Measurements from ENCODE around the gene ABCF3.

ABCF3 gene

DNA sequence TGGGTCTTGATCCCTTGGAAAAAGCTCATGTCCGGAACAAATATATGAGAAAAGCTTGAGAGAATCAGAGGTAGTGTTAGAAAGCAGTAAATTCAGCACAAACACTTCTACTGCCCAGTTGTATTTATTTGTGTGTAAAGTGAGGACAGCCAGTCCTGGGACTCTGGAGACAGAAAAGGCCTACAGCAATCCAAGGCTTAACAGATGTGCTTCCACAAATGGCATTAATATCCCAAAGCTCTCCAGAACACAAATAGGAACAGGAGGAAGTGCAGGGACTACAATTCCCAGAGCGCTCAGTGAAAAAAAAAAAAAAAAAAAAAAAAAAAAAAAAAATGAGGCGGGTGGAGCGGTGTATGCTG is 11.7 kb upstream of the ABCF3 start:
- Histone ChIP-seq H4K8ac (ENCODE audit: low read depth, low read length) (no peak overlapping the region), H3K56ac (ENCODE audit: low read length) (no peak overlapping the region), H4K5ac (ENCODE audit: low read length) (no peak overlapping the region), H3K4me1 (ENCODE audit: control insufficient read depth, low read depth, low read length) (peaks cover 9% of the 10 kb centered on the region), H3K27ac (ENCODE audit: low read depth, low read length) (no peak overlapping the region), H3K4me2 (ENCODE audit: low read length) (no peak overlapping the region), H3K4me3 (ENCODE audit: low read length) (no peak overlapping the region), H3K23ac (ENCODE audit: low read length) (no peak overlapping the region), H3K9ac (ENCODE audit: low read length) (no peak overlapping the region), H3K27me3 (ENCODE audit: insufficient read depth, low read length, poor library complexity) (no peaks in the 10 kb centered on the region), H3K4ac (ENCODE audit: low read depth, low read length) (no peak overlapping the region), H2BK5ac (ENCODE audit: low read length) (no peak overlapping the region), H3K18ac (ENCODE audit: low read length) (no peak overlapping the region), H3K79me1 (ENCODE audit: low read length) (peaks cover 22% of the 10 kb centered on the region), H2BK120ac (ENCODE audit: low read depth, low read length) (no peak overlapping the region), H2AK5ac (ENCODE audit: low read length) (no peak overlapping the region), H3K36me3 (ENCODE audit: control insufficient read depth, insufficient read depth, low read length) (peaks cover 10% of the 10 kb centered on the region), H2BK15ac (replicated peaks; ENCODE audit: low read depth) (no peak overlapping the region), H3K79me2 (ENCODE audit: control insufficient read depth, insufficient read depth, low read length) (peaks cover 31% of the 10 kb centered on the region)
- WGBS (ENCODE audit: extremely low coverage, insufficient coverage, low lambda C conversion rate) = no CpG with 5 or more reads among the region's 4 CpGs
- DNase-seq = no peak

- Histone ChIP-seq H2BK15ac (replicated peaks; ENCODE audit: low read depth) (no peak within 1 kb of the TSS), H3K9ac (ENCODE audit: low read length) (peak within 1 kb of the TSS; percentile 99), H4K8ac (ENCODE audit: low read depth, low read length) (no peak within 1 kb of the TSS), H3K4me2 (ENCODE audit: low read length) (peak within 1 kb of the TSS; percentile 96), H3K27me3 (ENCODE audit: insufficient read depth, low read length, poor library complexity) (no peaks in the 10 kb centered on the region), H4K5ac (ENCODE audit: low read length) (no peak within 1 kb of the TSS), H2AK5ac (ENCODE audit: low read length) (peak within 1 kb of the TSS; percentile 85), H3K18ac (ENCODE audit: low read length) (peak within 1 kb of the TSS; percentile 88), H3K4ac (ENCODE audit: low read depth, low read length) (peak within 1 kb of the TSS; percentile 75), H2BK120ac (ENCODE audit: low read depth, low read length) (peak within 1 kb of the TSS; percentile 15), H3K23ac (ENCODE audit: low read length) (peak within 1 kb of the TSS; percentile 99), H3K4me3 (ENCODE audit: low read length) (peak within 1 kb of the TSS; percentile 98), H3K56ac (ENCODE audit: low read length) (peak within 1 kb of the TSS; percentile 100), H2BK5ac (ENCODE audit: low read length) (peak within 1 kb of the TSS; percentile 98), H3K4me1 (ENCODE audit: control insufficient read depth, low read depth, low read length) (peaks cover 9% of the 10 kb centered on the region), H3K36me3 (ENCODE audit: control insufficient read depth, insufficient read depth, low read length) (peaks cover 11% of the 10 kb centered on the region), H3K79me1 (ENCODE audit: low read length) (peaks cover 23% of the 10 kb centered on the region), H3K79me2 (ENCODE audit: control insufficient read depth, insufficient read depth, low read length) (peaks cover 32% of the 10 kb centered on the region), H3K27ac (ENCODE audit: low read depth, low read length) (peak within 1 kb of the TSS; percentile 98)
- peak; percentile 100 for DNase-seq
- no CpG with 5 or more reads among the region's 73 CpGs for WGBS (ENCODE audit: extremely low coverage, insufficient coverage, low lambda C conversion rate)
Observed at GRCh38 chr3:184174646-184175492, 11.1 kb upstream of the ABCF3 start, which contains the start of gene AP2M1. AP2M1 (plus strand) TSS chr3:184174855; CDS start chr3:184176994, 2,139 bp downstream.

- H3K79me2 ChIP-seq (ENCODE audit: control insufficient read depth, insufficient read depth, low read length) = peaks cover 32% of the 10 kb centered on the region
- H4K5ac ChIP-seq (ENCODE audit: low read length) = no peak overlapping the region
- peak overlapping the region; percentile 38 for H2BK5ac ChIP-seq (ENCODE audit: low read length)
- peak overlapping the region; percentile 99 for H3K9ac ChIP-seq (ENCODE audit: low read length)
- peak overlapping the region; percentile 96 for H3K4me2 ChIP-seq (ENCODE audit: low read length)
- peak overlapping the region; percentile 100 for H3K56ac ChIP-seq (ENCODE audit: low read length)
- no peaks in the 10 kb centered on the region for H3K27me3 ChIP-seq (ENCODE audit: insufficient read depth, low read length, poor library complexity)
- peak overlapping the region; percentile 85 for H2AK5ac ChIP-seq (ENCODE audit: low read length)
- H3K27ac ChIP-seq (ENCODE audit: low read depth, low read length) = peak overlapping the region; percentile 98
- peaks cover 15% of the 10 kb centered on the region for H3K36me3 ChIP-seq (ENCODE audit: control insufficient read depth, insufficient read depth, low read length)
- WGBS (ENCODE audit: extremely low coverage, insufficient coverage, low lambda C conversion rate) = no CpG with 5 or more reads among the region's 8 CpGs
- no peak overlapping the region for H2BK15ac ChIP-seq (replicated peaks; ENCODE audit: low read depth)
- peak; percentile 41 for DNase-seq
- no peak overlapping the region for H3K18ac ChIP-seq (ENCODE audit: low read length)
- H3K4me3 ChIP-seq (ENCODE audit: low read length) = peak overlapping the region; percentile 98
- no peak overlapping the region for H4K8ac ChIP-seq (ENCODE audit: low read depth, low read length)
- H2BK120ac ChIP-seq (ENCODE audit: low read depth, low read length) = no peak overlapping the region
- H3K4me1 ChIP-seq (ENCODE audit: control insufficient read depth, low read depth, low read length) = peaks cover 9% of the 10 kb centered on the region
- peak overlapping the region; percentile 75 for H3K4ac ChIP-seq (ENCODE audit: low read depth, low read length)
- H3K23ac ChIP-seq (ENCODE audit: low read length) = no peak overlapping the region
- H3K79me1 ChIP-seq (ENCODE audit: low read length) = peaks cover 24% of the 10 kb centered on the region
Observed at GRCh38 chr3:184175506-184175905, 10.5 kb upstream of the ABCF3 start.

- peaks cover 9% of the 10 kb centered on the region for H3K4me1 ChIP-seq (ENCODE audit: control insufficient read depth, low read depth, low read length)
- peak overlapping the region; percentile 15 for H2BK120ac ChIP-seq (ENCODE audit: low read depth, low read length)
- no peak overlapping the region for H2BK15ac ChIP-seq (replicated peaks; ENCODE audit: low read depth)
- H3K9ac ChIP-seq (ENCODE audit: low read length) = peak overlapping the region; percentile 99
- no peak overlapping the region for H4K5ac ChIP-seq (ENCODE audit: low read length)
- peak overlapping the region; percentile 72 for H3K18ac ChIP-seq (ENCODE audit: low read length)
- H4K8ac ChIP-seq (ENCODE audit: low read depth, low read length) = no peak overlapping the region
- peak overlapping the region; percentile 100 for H3K56ac ChIP-seq (ENCODE audit: low read length)
- peak overlapping the region; percentile 98 for H3K27ac ChIP-seq (ENCODE audit: low read depth, low read length)
- H3K4ac ChIP-seq (ENCODE audit: low read depth, low read length) = peak overlapping the region; percentile 88
- H3K4me2 ChIP-seq (ENCODE audit: low read length) = peak overlapping the region; percentile 96
- H3K4me3 ChIP-seq (ENCODE audit: low read length) = peak overlapping the region; percentile 46
- peak overlapping the region; percentile 84 for H2BK5ac ChIP-seq (ENCODE audit: low read length)
- no CpG with 5 or more reads among the region's 3 CpGs for WGBS (ENCODE audit: extremely low coverage, insufficient coverage, low lambda C conversion rate)
- DNase-seq = no peak
- H3K36me3 ChIP-seq (ENCODE audit: control insufficient read depth, insufficient read depth, low read length) = peaks cover 20% of the 10 kb centered on the region
- peaks cover 32% of the 10 kb centered on the region for H3K79me2 ChIP-seq (ENCODE audit: control insufficient read depth, insufficient read depth, low read length)
- no peaks in the 10 kb centered on the region for H3K27me3 ChIP-seq (ENCODE audit: insufficient read depth, low read length, poor library complexity)
- no peak overlapping the region for H3K23ac ChIP-seq (ENCODE audit: low read length)
- peaks cover 24% of the 10 kb centered on the region for H3K79me1 ChIP-seq (ENCODE audit: low read length)
- H2AK5ac ChIP-seq (ENCODE audit: low read length) = no peak overlapping the region
Observed at GRCh38 chr3:184175981-184176376, 10.0 kb upstream of the ABCF3 start.

- peak; percentile 99 for DNase-seq
- WGBS (ENCODE audit: extremely low coverage, insufficient coverage, low lambda C conversion rate) = no CpG with 5 or more reads among the region's 19 CpGs
- peaks cover 9% of the 10 kb centered on the region for H3K4me1 ChIP-seq (ENCODE audit: control insufficient read depth, low read depth, low read length)
Observed at GRCh38 chr3:184176377-184177330, 9.3 kb upstream of the ABCF3 start.

More at GRCh38 chr3:184176377-184177330, 9.3 kb upstream of the ABCF3 start:
- H4K5ac ChIP-seq (ENCODE audit: low read length) = no peak overlapping the region
- H4K8ac ChIP-seq (ENCODE audit: low read depth, low read length) = no peak overlapping the region
- peaks cover 25% of the 10 kb centered on the region for H3K36me3 ChIP-seq (ENCODE audit: control insufficient read depth, insufficient read depth, low read length)
- H2BK5ac ChIP-seq (ENCODE audit: low read length) = peak overlapping the region; percentile 86
- peaks cover 26% of the 10 kb centered on the region for H3K79me1 ChIP-seq (ENCODE audit: low read length)
- peak overlapping the region; percentile 99 for H3K9ac ChIP-seq (ENCODE audit: low read length)
- peak overlapping the region; percentile 100 for H3K56ac ChIP-seq (ENCODE audit: low read length)
- H2BK15ac ChIP-seq (replicated peaks; ENCODE audit: low read depth) = no peak overlapping the region
- H3K27me3 ChIP-seq (ENCODE audit: insufficient read depth, low read length, poor library complexity) = no peaks in the 10 kb centered on the region
- peak overlapping the region; percentile 14 for H2AK5ac ChIP-seq (ENCODE audit: low read length)
- H3K4me2 ChIP-seq (ENCODE audit: low read length) = peak overlapping the region; percentile 96
- H3K18ac ChIP-seq (ENCODE audit: low read length) = peak overlapping the region; percentile 72
- peaks cover 32% of the 10 kb centered on the region for H3K79me2 ChIP-seq (ENCODE audit: control insufficient read depth, insufficient read depth, low read length)
- peak overlapping the region; percentile 88 for H3K4ac ChIP-seq (ENCODE audit: low read depth, low read length)
- peak overlapping the region; percentile 98 for H3K27ac ChIP-seq (ENCODE audit: low read depth, low read length)
- H3K23ac ChIP-seq (ENCODE audit: low read length) = peak overlapping the region; percentile 85
- H2BK120ac ChIP-seq (ENCODE audit: low read depth, low read length) = peak overlapping the region; percentile 15
- peak overlapping the region; percentile 46 for H3K4me3 ChIP-seq (ENCODE audit: low read length)

Data from mesendoderm (in vitro differentiated cells).